Duodenal mucosa (tissue), 2 donors: Measurements from ENCODE around the gene GPC5.

Experiments
- H3K27ac ChIP-seq: one replicate; pipeline ENCODE4 v1.7.0; 2013; ENCODE audit warnings: low read depth, low read length
- H3K27me3 ChIP-seq, 2 donors: one replicate each; pipeline ENCODE4 v1.7.0; 2013; ENCODE audit warnings: low read length in 2 of 2, control low read depth in 1 of 2; ENCODE audit not compliant: insufficient read depth in 2 of 2, control insufficient read depth in 1 of 2
- H3K36me3 ChIP-seq, 2 donors: one replicate each; pipeline ENCODE4 v1.7.0; 2013; ENCODE audit warnings: low read length in 2 of 2, control low read depth in 1 of 2; ENCODE audit not compliant: insufficient read depth in 2 of 2, control insufficient read depth in 1 of 2
- H3K4me1 ChIP-seq, 2 donors: one replicate each; pipeline ENCODE4 v1.7.0; 2013; ENCODE audit warnings: low read length in 2 of 2, control low read depth in 1 of 2; ENCODE audit not compliant: insufficient read depth in 2 of 2, control insufficient read depth in 1 of 2
- H3K4me3 ChIP-seq, 2 donors: one replicate each; pipeline ENCODE4 v1.7.0; 2013; ENCODE audit warnings: low read length in 2 of 2, low read depth in 1 of 2
- H3K9ac ChIP-seq, 2 donors: one replicate each; pipeline ENCODE4 v1.7.0; 2013; ENCODE audit warnings: low read length in 2 of 2, low read depth in 1 of 2
- H3K9me3 ChIP-seq, 2 donors: one replicate each; pipeline ENCODE4 v1.7.0; 2013; ENCODE audit warnings: low read length in 2 of 2, control low read depth in 1 of 2; ENCODE audit not compliant: control insufficient read depth in 1 of 2

Gene GPC5

DNA sequence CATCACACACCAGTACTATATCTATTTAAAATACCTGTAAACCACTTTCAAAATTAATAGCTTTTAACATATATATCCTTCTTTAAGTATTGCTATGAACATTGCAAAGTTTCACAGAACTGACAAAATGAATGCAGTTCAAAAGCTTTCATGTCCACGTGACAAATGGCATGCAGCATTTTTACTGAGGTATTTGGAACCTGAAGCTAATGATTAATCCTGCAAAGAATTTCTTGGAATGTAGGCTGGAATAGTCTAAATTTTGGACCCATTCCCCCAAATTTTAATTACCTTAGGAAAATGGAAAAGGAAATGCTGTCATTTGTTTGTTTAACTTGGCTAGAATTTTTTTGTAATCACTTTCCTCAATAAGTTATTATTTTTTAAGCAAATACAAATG, 1404.4 kb downstream of the GPC5 start:
- no peak overlapping the region for H3K27ac ChIP-seq
- H3K4me3 ChIP-seq: no peak overlapping the region
- H3K27me3 ChIP-seq: no peaks in the 10 kb centered on the region
- H3K9ac ChIP-seq: no peak overlapping the region
- H3K9me3 ChIP-seq: no peaks in the 10 kb centered on the region
- H3K36me3 ChIP-seq: no peaks in the 10 kb centered on the region
- peaks cover 0 to 5% of the 10 kb centered on the region in 2 donors for H3K4me1 ChIP-seq

GRCh38 chr13:92804346-92804745, 1405.9 kb downstream of the GPC5 start:
- Histone ChIP-seq H3K9me3 (no peaks in the 10 kb centered on the region), H3K36me3 (no peaks in the 10 kb centered on the region), H3K27ac (no peak overlapping the region), H3K4me3 (no peak overlapping the region), H3K9ac (no peak overlapping the region), H3K27me3 (no peaks in the 10 kb centered on the region), H3K4me1 (peaks cover 0 to 5% of the 10 kb centered on the region in 2 donors)

DNA sequence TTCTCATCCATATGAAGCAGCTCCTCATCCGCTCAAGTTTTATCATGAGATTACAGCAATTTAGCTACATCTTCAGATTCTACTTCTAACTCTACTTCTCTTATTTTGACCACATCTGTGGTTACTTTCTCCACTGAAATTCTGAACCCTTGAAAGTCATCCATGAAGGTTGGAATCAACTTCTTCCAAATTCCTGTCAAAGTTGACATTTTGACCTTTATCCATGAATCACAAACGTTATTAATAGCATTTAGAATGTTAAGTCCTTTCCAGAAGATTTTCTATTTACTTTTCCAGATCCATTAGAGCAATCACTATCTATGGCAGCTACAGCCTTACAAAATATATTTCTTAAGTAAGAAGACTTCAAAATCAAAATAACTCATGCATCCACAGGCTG, 1406.5 kb downstream of the GPC5 start:
- no peaks in the 10 kb centered on the region for H3K9me3 ChIP-seq
- H3K27me3 ChIP-seq: no peaks in the 10 kb centered on the region

GRCh38 chr13:92805766-92806165, 1407.3 kb downstream of the GPC5 start:
- no peaks in the 10 kb centered on the region for H3K9me3 ChIP-seq
- peak overlapping the region; percentile 61 to 71 for H3K4me3 ChIP-seq
- H3K36me3 ChIP-seq: no peaks in the 10 kb centered on the region
- H3K9ac ChIP-seq: no peak overlapping the region
- H3K4me1 ChIP-seq: peaks cover 0 to 5% of the 10 kb centered on the region in 2 donors
- H3K27ac ChIP-seq: no peak overlapping the region
- no peaks in the 10 kb centered on the region for H3K27me3 ChIP-seq

More for the DNA sequence above, 1406.5 kb downstream of the GPC5 start:
- Histone ChIP-seq H3K4me1 (peaks cover 0 to 5% of the 10 kb centered on the region in 2 donors), H3K9ac (no peak overlapping the region), H3K36me3 (no peaks in the 10 kb centered on the region), H3K4me3 (no peak overlapping the region), H3K27ac (no peak overlapping the region)

- H3K9me3 ChIP-seq: peaks cover 0 to 3% of the 10 kb centered on the region in 2 donors
- no peak overlapping the region for H3K9ac ChIP-seq
- peak overlapping the region; percentile 61 to 71 for H3K4me3 ChIP-seq
- H3K27ac ChIP-seq: no peak overlapping the region
- no peaks in the 10 kb centered on the region for H3K27me3 ChIP-seq
- no peaks in the 10 kb centered on the region for H3K36me3 ChIP-seq
- H3K4me1 ChIP-seq: peaks cover 0 to 5% of the 10 kb centered on the region in 2 donors
Observed at GRCh38 chr13:92806215-92806614, 1407.8 kb downstream of the GPC5 start.

DNA sequence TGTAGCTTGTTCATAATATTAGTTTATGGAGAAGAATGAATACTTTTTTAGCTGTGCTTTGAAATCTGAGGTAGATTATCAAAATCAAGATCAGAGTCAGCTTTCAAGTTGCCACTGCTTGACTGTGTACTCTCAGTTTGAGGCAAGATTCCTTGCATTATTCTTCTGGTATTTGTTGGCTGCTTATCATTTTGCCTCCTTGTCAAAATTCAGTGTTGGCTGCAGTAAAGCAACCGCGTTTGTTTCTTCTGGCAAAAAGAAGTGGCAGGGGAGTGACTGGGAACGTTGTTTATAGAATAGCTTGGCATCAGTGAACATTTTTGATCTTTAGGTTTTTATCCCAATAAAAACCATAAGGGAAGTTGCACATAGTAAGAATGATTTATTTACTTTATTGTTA, 1408.9 kb downstream of the GPC5 start:
- H3K9ac ChIP-seq: no peak overlapping the region
- H3K4me3 ChIP-seq: no peak overlapping the region
- H3K27me3 ChIP-seq: no peaks in the 10 kb centered on the region

GRCh38 chr13:92807966-92808365, 1409.5 kb downstream of the GPC5 start:
- Histone ChIP-seq H3K9ac (no peak overlapping the region), H3K36me3 (no peaks in the 10 kb centered on the region), H3K27ac (no peak overlapping the region), H3K4me3 (no peak overlapping the region), H3K9me3 (peaks cover 0 to 8% of the 10 kb centered on the region in 2 donors), H3K27me3 (no peaks in the 10 kb centered on the region), H3K4me1 (peaks cover 0 to 5% of the 10 kb centered on the region in 2 donors)

More for the DNA sequence above, 1408.9 kb downstream of the GPC5 start:
- Histone ChIP-seq H3K4me1 (peaks cover 0 to 5% of the 10 kb centered on the region in 2 donors), H3K9me3 (peaks cover 0 to 8% of the 10 kb centered on the region in 2 donors), H3K27ac (no peak overlapping the region), H3K36me3 (no peaks in the 10 kb centered on the region)

DNA sequence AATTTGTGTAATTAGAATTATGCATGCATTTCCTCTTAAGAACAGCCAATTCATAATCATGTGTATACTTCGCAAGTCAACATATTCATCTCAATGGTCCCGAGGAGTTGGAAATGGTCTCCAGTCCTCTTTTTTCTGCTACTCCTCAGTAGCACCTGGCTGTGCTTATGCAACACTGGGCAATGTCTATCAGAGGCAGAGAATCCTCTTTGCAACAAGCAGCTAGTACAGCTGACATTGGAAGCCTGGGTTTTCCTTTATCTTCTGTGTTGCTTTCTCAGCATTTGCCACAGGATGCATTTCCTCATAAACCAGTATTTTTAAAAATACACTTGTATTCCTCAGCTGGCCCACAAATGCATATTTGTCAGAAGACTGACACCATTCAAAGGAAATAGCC, 1422.9 kb downstream of the GPC5 start:
- Histone ChIP-seq H3K4me3 (no peak overlapping the region), H3K4me1 (no peaks in the 10 kb centered on the region), H3K36me3 (no peaks in the 10 kb centered on the region), H3K27me3 (no peaks in the 10 kb centered on the region), H3K27ac (no peak overlapping the region), H3K9ac (no peak overlapping the region), H3K9me3 (no peaks in the 10 kb centered on the region)

DNA sequence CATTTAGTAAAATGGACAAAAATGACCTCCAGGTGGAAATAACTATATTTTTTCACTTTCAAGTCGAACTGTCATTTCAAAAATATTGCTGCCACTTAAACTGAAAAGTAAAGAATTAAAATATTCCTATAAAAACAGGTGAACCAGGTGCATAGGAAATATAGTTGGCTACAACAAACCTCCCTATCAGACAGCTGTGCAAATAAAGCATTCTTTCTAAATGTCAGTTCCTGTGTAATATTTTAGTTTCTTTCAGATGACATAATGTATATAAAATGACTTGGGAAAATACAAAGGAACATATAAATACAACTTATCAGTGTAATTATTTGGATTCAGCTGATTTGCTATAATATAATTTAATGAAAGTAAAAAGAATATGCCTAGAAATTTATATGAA, 1424.6 kb downstream of the GPC5 start:
- H3K9me3 ChIP-seq: no peaks in the 10 kb centered on the region
- H3K4me1 ChIP-seq: no peaks in the 10 kb centered on the region
- no peaks in the 10 kb centered on the region for H3K36me3 ChIP-seq
- no peak overlapping the region for H3K4me3 ChIP-seq
- no peaks in the 10 kb centered on the region for H3K27me3 ChIP-seq
- no peak overlapping the region for H3K27ac ChIP-seq
- no peak overlapping the region for H3K9ac ChIP-seq

GRCh38 chr13:92825938-92826596, 1427.6 kb downstream of the GPC5 start:
- no peak overlapping the region for H3K27ac ChIP-seq
- no peak overlapping the region for H3K4me3 ChIP-seq
- no peaks in the 10 kb centered on the region for H3K27me3 ChIP-seq
- no peaks in the 10 kb centered on the region for H3K9me3 ChIP-seq
- no peaks in the 10 kb centered on the region for H3K36me3 ChIP-seq
- no peaks in the 10 kb centered on the region for H3K4me1 ChIP-seq
- H3K9ac ChIP-seq: no peak overlapping the region
